Esophagus squamous epithelium (tissue), 5 donors: ENCODE data around the gene NPIPA1. TPM values are rescaled to one million over a fixed set of nuclear protein-coding genes. Genes with fewer than 3 reads are reported as not detected.
"Not testable (repeated sequence)": the region's sequence is repeated elsewhere in the genome, so short reads cannot be mapped to it uniquely, and the experiment has no call there.

Experiments
- DNase-seq: peaks from one replicate; lab custom pipeline; 2025; lab: John Stamatoyannopoulos, UW
- H3K27ac ChIP-seq, 4 donors: fragments of 200-600 bp; sonication (generic); one replicate each; pipeline ENCODE4 v1.5.1; 2016 to 2019; ENCODE audit warnings: mild to moderate bottlenecking in 1 of 4
- H3K27me3 ChIP-seq, 4 donors: fragments of 200-600 bp; sonication (generic); 1 replicate in 3 of 4; 2 replicates in 1 of 4; pipeline versions ENCODE4 v1.5.1 to v1.6.0; 2017 to 2021; ENCODE audit warnings: antibody characterized with exemption in 1 of 4
- H3K36me3 ChIP-seq, 3 donors: fragments of 200-600 bp; sonication (generic); one replicate each; pipeline ENCODE4 v1.5.1; 2016 to 2019
- H3K4me1 ChIP-seq, 3 donors: fragments of 200-600 bp; sonication (generic); one replicate each; pipeline ENCODE4 v1.5.1; 2017 to 2019
- H3K4me3 ChIP-seq, 4 donors: fragments of 200-600 bp; sonication (generic); 1 replicate in 3 of 4; 2 replicates in 1 of 4; pipeline ENCODE4 v1.5.1; 2016 to 2019; ENCODE audit warnings: mild to moderate bottlenecking in 2 of 4, moderate library complexity in 1 of 4
- H3K9me3 ChIP-seq, 3 donors: fragments of 200-600 bp; sonication (generic); one replicate each; pipeline ENCODE4 v1.5.1; 2016 to 2019
- WGBS, 2 donors: methylation state at CpG; one replicate each; pipeline ENCODE4 v1.1.5; 2018; 5-methylcytosine and 5-hydroxymethylcytosine counted together
- intact Hi-C: fragments of 100-400 bp; cut with DNase I; formaldehyde crosslinking; loops from one replicate; pipeline ENCODE4 v1.15.0; 2022
- total RNA-seq, 4 donors: library from RNA; depleted of rRNA; stranded (reverse); fragments of >200 nt; gene quantifications; one replicate each; pipeline ENCODE4 v1.1.0, GENCODE V29; 2016
- donor health status: DM: yes; HTN: yes; CAD: no.

The NPIPA1 gene
- total RNA-seq, 4 donors from 2014 or later = 14.5 to 88.7 (median 32.2) TPM

- H3K27ac ChIP-seq, intact Hi-C loops, DNase-seq, H3K9me3 ChIP-seq, H3K27me3 ChIP-seq, H3K4me3 ChIP-seq: not testable (repeated sequence)
- Histone ChIP-seq H3K36me3 (peaks cover 0 to 11% (median 0%) of the 10 kb centered on the region in 3 donors), H3K4me1 (peaks cover 0 to 11% (median 0%) of the 10 kb centered on the region in 3 donors)
- 81% methylated on average over 4 of the region's 41 CpGs; no CpG with 5 or more reads in 1 of the 2 donors for WGBS, 2 donors
Measured at GRCh38 chr16:14919837-14920600, 17.2 kb upstream of the NPIPA1 start.

- H3K4me3 ChIP-seq, H3K27ac ChIP-seq, DNase-seq, H3K9me3 ChIP-seq, intact Hi-C loops, H3K27me3 ChIP-seq: not testable (repeated sequence)
- WGBS, 2 donors = no CpG with 5 or more reads among the region's 27 CpGs
- Histone ChIP-seq H3K4me1 (peaks cover 0 to 11% (median 0%) of the 10 kb centered on the region in 3 donors), H3K36me3 (peaks cover 0 to 11% (median 0%) of the 10 kb centered on the region in 3 donors)
Measured at GRCh38 chr16:14922285-14922684, 15.0 kb upstream of the NPIPA1 start.

- intact Hi-C loops, H3K27ac ChIP-seq, H3K9me3 ChIP-seq, H3K27me3 ChIP-seq, DNase-seq, H3K4me3 ChIP-seq: not testable (repeated sequence)
- peaks cover 0 to 11% (median 0%) of the 10 kb centered on the region in 3 donors for H3K4me1 ChIP-seq
- no CpG with 5 or more reads among the region's 16 CpGs for WGBS, 2 donors
- H3K36me3 ChIP-seq = peaks cover 0 to 12% (median 0%) of the 10 kb centered on the region in 3 donors
Measured at GRCh38 chr16:14922968-14923367, 14.3 kb upstream of the NPIPA1 start.

- H3K9me3 ChIP-seq, DNase-seq, H3K4me1 ChIP-seq, H3K4me3 ChIP-seq, H3K27me3 ChIP-seq, intact Hi-C loops, H3K27ac ChIP-seq: not testable (repeated sequence)
- H3K36me3 ChIP-seq = peaks cover 0 to 14% (median 0%) of the 10 kb centered on the region in 3 donors
- no CpG with 5 or more reads among the region's 31 CpGs for WGBS, 2 donors
Measured at GRCh38 chr16:14923394-14924088, 13.7 kb upstream of the NPIPA1 start.

GRCh38 chr16:14924359-14924758 is 12.9 kb upstream of the NPIPA1 start:
- H3K4me1 ChIP-seq, H3K9me3 ChIP-seq, DNase-seq, H3K27ac ChIP-seq, intact Hi-C loops, H3K4me3 ChIP-seq, H3K27me3 ChIP-seq: not testable (repeated sequence)
- no CpG with 5 or more reads among the region's 17 CpGs for WGBS, 2 donors
- H3K36me3 ChIP-seq = peaks cover 0 to 16% (median 0%) of the 10 kb centered on the region in 3 donors

GRCh38 chr16:14924982-14925381 is 12.3 kb upstream of the NPIPA1 start:
- peaks cover 0 to 16% (median 0%) of the 10 kb centered on the region in 3 donors for H3K36me3 ChIP-seq
- H3K4me3 ChIP-seq, DNase-seq, H3K27ac ChIP-seq, intact Hi-C loops, H3K27me3 ChIP-seq, H3K4me1 ChIP-seq, H3K9me3 ChIP-seq: not testable (repeated sequence)
- WGBS, 2 donors = no CpG with 5 or more reads among the region's 18 CpGs

GRCh38 chr16:14928064-14928714 is 9.1 kb upstream of the NPIPA1 start:
- H3K4me1 ChIP-seq, intact Hi-C loops, H3K9me3 ChIP-seq, H3K27ac ChIP-seq, H3K4me3 ChIP-seq, DNase-seq, H3K27me3 ChIP-seq: not testable (repeated sequence)
- peaks cover 0 to 25% (median 0%) of the 10 kb centered on the region in 3 donors for H3K36me3 ChIP-seq
- WGBS, 2 donors = 72 to 76% methylated on average over 4 to 7 of the region's 31 CpGs

GRCh38 chr16:14929176-14929575 is 8.1 kb upstream of the NPIPA1 start:
- intact Hi-C loops, DNase-seq, H3K4me3 ChIP-seq, H3K4me1 ChIP-seq, H3K27ac ChIP-seq, H3K27me3 ChIP-seq, H3K9me3 ChIP-seq: not testable (repeated sequence)
- no CpG with 5 or more reads among the region's 26 CpGs for WGBS, 2 donors
- peaks cover 0 to 21% (median 0%) of the 10 kb centered on the region in 3 donors for H3K36me3 ChIP-seq

GRCh38 chr16:14930246-14930645 is 7.0 kb upstream of the NPIPA1 start:
- H3K27ac ChIP-seq, H3K27me3 ChIP-seq, H3K9me3 ChIP-seq, DNase-seq, intact Hi-C loops, H3K4me3 ChIP-seq, H3K4me1 ChIP-seq: not testable (repeated sequence)
- peaks cover 0 to 24% (median 0%) of the 10 kb centered on the region in 3 donors for H3K36me3 ChIP-seq
- no CpG with 5 or more reads among the region's 25 CpGs for WGBS, 2 donors

GRCh38 chr16:14930971-14931370 is 6.3 kb upstream of the NPIPA1 start:
- H3K9me3 ChIP-seq, H3K4me1 ChIP-seq, intact Hi-C loops, H3K27ac ChIP-seq, H3K4me3 ChIP-seq, H3K27me3 ChIP-seq, DNase-seq: not testable (repeated sequence)
- peaks cover 0 to 26% (median 0%) of the 10 kb centered on the region in 3 donors for H3K36me3 ChIP-seq
- WGBS, 2 donors = no CpG with 5 or more reads among the region's 19 CpGs

GRCh38 chr16:14932581-14933375 is 4.5 kb upstream of the NPIPA1 start:
- H3K36me3 ChIP-seq = peaks cover 0 to 26% (median 0%) of the 10 kb centered on the region in 3 donors
- H3K27me3 ChIP-seq, H3K9me3 ChIP-seq, H3K4me3 ChIP-seq, intact Hi-C loops, H3K4me1 ChIP-seq, DNase-seq, H3K27ac ChIP-seq: not testable (repeated sequence)
- no CpG with 5 or more reads among the region's 47 CpGs for WGBS, 2 donors

GRCh38 chr16:14937994-14938393 is 751 bp downstream of the NPIPA1 start:
- intact Hi-C loops, H3K4me1 ChIP-seq, H3K27me3 ChIP-seq, DNase-seq, H3K36me3 ChIP-seq, H3K27ac ChIP-seq, H3K9me3 ChIP-seq, H3K4me3 ChIP-seq: not testable (repeated sequence)
- no CpG with 5 or more reads among the region's 9 CpGs for WGBS, 2 donors
